ENCODE data around the gene PALLD.

The PALLD gene

DNA sequence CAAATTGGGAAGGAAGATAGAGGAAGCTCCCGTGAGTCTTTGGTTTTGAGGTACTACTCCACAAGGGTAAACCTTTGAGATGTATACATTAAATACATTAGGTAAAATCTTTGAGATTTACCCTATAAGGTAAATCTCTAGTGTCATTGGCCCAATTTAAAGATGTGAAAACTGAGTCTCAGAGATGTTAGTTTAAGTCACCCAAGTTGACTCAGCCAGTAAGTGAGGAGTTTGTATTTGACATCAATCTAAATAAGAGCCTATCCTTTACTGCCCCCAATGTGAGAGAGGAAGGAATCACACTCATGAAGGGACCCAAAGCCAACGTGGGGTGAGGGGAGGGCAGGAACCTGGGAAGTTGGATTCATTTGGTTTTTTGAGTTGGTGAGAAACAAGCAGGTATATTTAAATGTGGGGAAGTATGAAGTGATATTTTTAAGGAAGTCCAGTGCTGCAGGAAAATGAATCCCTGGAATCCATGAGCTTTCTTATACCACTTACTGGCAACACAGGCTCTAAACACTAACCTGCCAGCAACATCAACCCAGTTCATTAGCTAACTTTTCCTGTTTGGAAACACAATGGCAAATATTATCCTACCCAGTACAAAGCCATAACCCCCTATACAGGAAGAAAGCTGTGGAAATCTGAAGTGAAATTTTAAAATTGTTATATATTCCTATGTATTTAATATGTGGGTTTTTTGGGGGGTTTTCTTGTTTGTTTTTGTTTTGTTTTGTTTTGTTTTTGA lies 55.3 kb downstream of the PALLD start:
- Histone ChIP-seq H3K4me3 (no peak overlapping the region), H3K9me3 (ENCODE audit: low read depth, low read length) (no peaks in the 10 kb centered on the region), H3K9ac (ENCODE audit: insufficient read length) (no peak overlapping the region), H3K36me3 (ENCODE audit: insufficient read depth, low read length) (no peaks in the 10 kb centered on the region), H3K27ac (no peak overlapping the region; the same call in 1 of the 2 replicates)
- DNase-seq (ENCODE audit: low read depth, low spot score), result no peak
- no peak for TF ChIP-seq POLR2AphosphoS5 (IDR thresholded peaks at IDR 0.05; ENCODE audit: borderline replicate concordance, low read depth, low read length)
- TF ChIP-seq FOXP2 (optimal IDR thresholded peaks at IDR 0.05; ENCODE audit: control extremely low read depth, extremely low read length, insufficient read depth), result no peak
- TF ChIP-seq EZH2 (IDR thresholded peaks at IDR 0.05), result no peak

GRCh38 chr4:168553714-168554370 lies 57.0 kb downstream of the PALLD start:
- Histone ChIP-seq H3K27ac (no peak overlapping the region), H3K36me3 (ENCODE audit: insufficient read depth, low read length) (no peaks in the 10 kb centered on the region), H3K9ac (ENCODE audit: insufficient read length) (no peak overlapping the region), H3K9me3 (ENCODE audit: low read depth, low read length) (no peaks in the 10 kb centered on the region), H3K4me3 (no peak overlapping the region)
- DNase-seq (ENCODE audit: low read depth, low spot score), result no peak
- TF ChIP-seq EZH2 (IDR thresholded peaks at IDR 0.05) (no peak), FOXP2 (optimal IDR thresholded peaks at IDR 0.05; ENCODE audit: control extremely low read depth, extremely low read length, insufficient read depth) (no peak), POLR2AphosphoS5 (IDR thresholded peaks at IDR 0.05; ENCODE audit: borderline replicate concordance, low read depth, low read length) (no peak)

- TF ChIP-seq FOXP2 (optimal IDR thresholded peaks at IDR 0.05; ENCODE audit: control extremely low read depth, extremely low read length, insufficient read depth) (no peak), POLR2AphosphoS5 (IDR thresholded peaks at IDR 0.05; ENCODE audit: borderline replicate concordance, low read depth, low read length) (no peak), EZH2 (IDR thresholded peaks at IDR 0.05) (no peak)
- Histone ChIP-seq H3K27ac (no peak overlapping the region), H3K36me3 (ENCODE audit: insufficient read depth, low read length) (no peaks in the 10 kb centered on the region)
Observed at GRCh38 chr4:168555437-168555836, 58.6 kb downstream of the PALLD start.

GRCh38 chr4:168557658-168558057 lies 60.8 kb downstream of the PALLD start:
- Histone ChIP-seq H3K36me3 (ENCODE audit: insufficient read depth, low read length) (no peaks in the 10 kb centered on the region), H3K9me3 (ENCODE audit: low read depth, low read length) (no peaks in the 10 kb centered on the region), H3K27ac (no peak overlapping the region), H3K4me3 (no peak overlapping the region), H3K9ac (ENCODE audit: insufficient read length) (no peak overlapping the region)
- TF ChIP-seq FOXP2 (optimal IDR thresholded peaks at IDR 0.05; ENCODE audit: control extremely low read depth, extremely low read length, insufficient read depth), result no peak
- TF ChIP-seq EZH2 (IDR thresholded peaks at IDR 0.05), result no peak
- no peak for TF ChIP-seq POLR2AphosphoS5 (IDR thresholded peaks at IDR 0.05; ENCODE audit: borderline replicate concordance, low read depth, low read length)
- no peak for DNase-seq (ENCODE audit: low read depth, low spot score)

More at GRCh38 chr4:168555437-168555836, 58.6 kb downstream of the PALLD start:
- no peaks in the 10 kb centered on the region for H3K9me3 ChIP-seq (ENCODE audit: low read depth, low read length)
- H3K9ac ChIP-seq (ENCODE audit: insufficient read length), result no peak overlapping the region
- H3K4me3 ChIP-seq, result no peak overlapping the region
- no peak for DNase-seq (ENCODE audit: low read depth, low spot score)

DNA sequence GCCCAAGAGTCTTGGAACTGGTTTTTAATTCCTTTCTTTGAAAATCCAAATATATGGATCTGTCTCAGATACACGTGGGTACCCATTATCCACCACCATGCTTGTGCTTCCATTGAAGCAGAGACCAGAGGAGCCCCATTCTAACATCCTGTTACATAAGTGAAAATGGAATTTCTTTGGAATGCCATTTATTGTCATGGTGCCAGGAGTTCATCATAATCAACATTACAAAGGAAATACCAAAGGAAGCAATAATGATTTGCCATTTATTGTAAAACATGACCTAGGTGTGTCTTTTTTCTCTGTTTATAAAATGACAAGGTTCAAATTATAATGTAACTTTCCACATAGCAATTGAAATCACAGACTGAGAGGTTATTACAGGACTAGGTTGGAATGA lies 61.7 kb downstream of the PALLD start:
- TF ChIP-seq EZH2 (IDR thresholded peaks at IDR 0.05), result no peak
- no peak for TF ChIP-seq FOXP2 (optimal IDR thresholded peaks at IDR 0.05; ENCODE audit: control extremely low read depth, extremely low read length, insufficient read depth)
- no peak for TF ChIP-seq POLR2AphosphoS5 (IDR thresholded peaks at IDR 0.05; ENCODE audit: borderline replicate concordance, low read depth, low read length)
- DNase-seq (ENCODE audit: low read depth, low spot score), result no peak
- Histone ChIP-seq H3K9me3 (ENCODE audit: low read depth, low read length) (no peaks in the 10 kb centered on the region), H3K27ac (0 out of 2 replicates have a peak overlapping the region, but pooled peaks have one; percentile 2), H3K4me3 (no peak overlapping the region), H3K36me3 (ENCODE audit: insufficient read depth, low read length) (no peaks in the 10 kb centered on the region), H3K9ac (ENCODE audit: insufficient read length) (no peak overlapping the region)

- H3K36me3 ChIP-seq (ENCODE audit: insufficient read depth, low read length), result no peaks in the 10 kb centered on the region
- no peaks in the 10 kb centered on the region for H3K9me3 ChIP-seq (ENCODE audit: low read depth, low read length)
- no peak overlapping the region for H3K9ac ChIP-seq (ENCODE audit: insufficient read length)
- peak overlapping the region; percentile 51 for H3K4me3 ChIP-seq
- H3K27ac ChIP-seq, result peak overlapping the region; percentile 68
- DNase-seq (ENCODE audit: low read depth, low spot score), result no peak
- no peak for TF ChIP-seq POLR2AphosphoS5 (IDR thresholded peaks at IDR 0.05; ENCODE audit: borderline replicate concordance, low read depth, low read length)
- TF ChIP-seq FOXP2 (optimal IDR thresholded peaks at IDR 0.05; ENCODE audit: control extremely low read depth, extremely low read length, insufficient read depth), result no peak
- no peak for TF ChIP-seq EZH2 (IDR thresholded peaks at IDR 0.05)
Observed at GRCh38 chr4:168560184-168561180, 63.6 kb downstream of the PALLD start.

GRCh38 chr4:168562041-168562571 lies 65.3 kb downstream of the PALLD start:
- Histone ChIP-seq H3K36me3 (ENCODE audit: insufficient read depth, low read length) (no peaks in the 10 kb centered on the region), H3K9ac (ENCODE audit: insufficient read length) (no peak overlapping the region), H3K4me3 (no peak overlapping the region), H3K27ac (no peak overlapping the region), H3K9me3 (ENCODE audit: low read depth, low read length) (no peaks in the 10 kb centered on the region)
- no peak for DNase-seq (ENCODE audit: low read depth, low spot score)
- TF ChIP-seq POLR2AphosphoS5 (IDR thresholded peaks at IDR 0.05; ENCODE audit: borderline replicate concordance, low read depth, low read length) (no peak), EZH2 (IDR thresholded peaks at IDR 0.05) (no peak), FOXP2 (optimal IDR thresholded peaks at IDR 0.05; ENCODE audit: control extremely low read depth, extremely low read length, insufficient read depth) (no peak)

All from SK-N-MC (cell line).